Stomach (tissue), 4 donors: ENCODE results near the gene CLCNKB.
"Not testable (repeated sequence)": the region's sequence is repeated elsewhere in the genome, so short reads cannot be mapped to it uniquely, and the experiment has no call there.

Experiments used
- POLR2A ChIP-seq, 4 donors: fragments of 450-650 bp; IDR thresholded peaks; one replicate each; pipeline ENCODE4 v1.6.1; 2016; ENCODE audit warnings: antibody characterized with exemption in 4 of 4, control low read depth in 2 of 4, mild to moderate bottlenecking in 1 of 4, moderate library complexity in 1 of 4
- POLR2AphosphoS5 ChIP-seq, 3 donors: sonication (generic); formaldehyde crosslinking; IDR thresholded peaks; one replicate each; pipeline ENCODE4 v1.6.1; 2016; ENCODE audit warnings: antibody characterized with exemption in 3 of 3
- TF ChIP-seq, protein P1 (sequence below), 7 experiments: fragments of 450-650 bp in 4 of 7; fragments of 200-600 bp in 3 of 7; sonication (generic) in 3 of 7; IDR thresholded peaks; one replicate each; pipeline ENCODE4 v1.5.1; 2016 to 2019; ENCODE audit warnings: antibody characterized with exemption in 7 of 7, control low read depth in 2 of 7, mild to moderate bottlenecking in 1 of 7

DNA sequence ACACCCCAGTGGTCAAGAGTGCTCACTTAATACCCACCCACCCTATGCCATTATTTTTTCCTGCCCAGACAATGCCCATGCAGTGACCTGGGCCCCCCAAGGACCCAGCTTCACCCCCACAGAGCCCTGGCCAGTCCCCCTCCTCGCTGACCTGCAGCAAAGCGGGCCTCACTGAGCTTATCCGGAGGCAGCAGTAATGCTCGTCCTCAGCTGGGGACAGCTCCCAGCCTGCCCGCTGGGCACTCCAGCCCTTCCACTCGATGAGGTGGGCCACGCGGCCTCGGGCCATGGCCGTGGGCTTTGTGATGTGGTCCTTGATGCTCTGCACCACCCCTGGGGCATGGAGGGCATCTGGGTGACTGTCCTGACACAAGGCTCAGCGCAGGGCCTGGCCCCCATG is 7.1 kb upstream of the CLCNKB start:
- TF ChIP-seq, protein P1, sequence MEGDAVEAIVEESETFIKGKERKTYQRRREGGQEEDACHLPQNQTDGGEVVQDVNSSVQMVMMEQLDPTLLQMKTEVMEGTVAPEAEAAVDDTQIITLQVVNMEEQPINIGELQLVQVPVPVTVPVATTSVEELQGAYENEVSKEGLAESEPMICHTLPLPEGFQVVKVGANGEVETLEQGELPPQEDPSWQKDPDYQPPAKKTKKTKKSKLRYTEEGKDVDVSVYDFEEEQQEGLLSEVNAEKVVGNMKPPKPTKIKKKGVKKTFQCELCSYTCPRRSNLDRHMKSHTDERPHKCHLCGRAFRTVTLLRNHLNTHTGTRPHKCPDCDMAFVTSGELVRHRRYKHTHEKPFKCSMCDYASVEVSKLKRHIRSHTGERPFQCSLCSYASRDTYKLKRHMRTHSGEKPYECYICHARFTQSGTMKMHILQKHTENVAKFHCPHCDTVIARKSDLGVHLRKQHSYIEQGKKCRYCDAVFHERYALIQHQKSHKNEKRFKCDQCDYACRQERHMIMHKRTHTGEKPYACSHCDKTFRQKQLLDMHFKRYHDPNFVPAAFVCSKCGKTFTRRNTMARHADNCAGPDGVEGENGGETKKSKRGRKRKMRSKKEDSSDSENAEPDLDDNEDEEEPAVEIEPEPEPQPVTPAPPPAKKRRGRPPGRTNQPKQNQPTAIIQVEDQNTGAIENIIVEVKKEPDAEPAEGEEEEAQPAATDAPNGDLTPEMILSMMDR (IDR thresholded peaks at IDR 0.05), result not testable (repeated sequence)
- not testable (repeated sequence) for TF ChIP-seq POLR2AphosphoS5, POLR2A (IDR thresholded peaks at IDR 0.05)
